NCI-H748 (cell line): ENCODE results near the gene U2AF1L4.
A peak's percentile ranks its signal among the peaks of the same experiment; 100 is the strongest.

Source experiments
- DNase-seq: peaks from one replicate; lab custom pipeline; 2025; ENCODE audit not compliant: unreplicated experiment; lab: John Stamatoyannopoulos, UW

The U2AF1L4 gene

GRCh38 chr19:35714601-35715354 lies 30.4 kb downstream of the U2AF1L4 start:
- DNase-seq: peak; percentile 19

GRCh38 chr19:35713904-35714495 lies 31.2 kb downstream of the U2AF1L4 start:
- DNase-seq: no peak

- DNase-seq: no peak
Observed at GRCh38 chr19:35713506-35713850, 31.7 kb downstream of the U2AF1L4 start.

GRCh38 chr19:35712567-35713505 lies 32.4 kb downstream of the U2AF1L4 start:
- DNase-seq: no peak

- DNase-seq: no peak
Observed at GRCh38 chr19:35710784-35711723, 34.2 kb downstream of the U2AF1L4 start.

- DNase-seq: no peak
Observed at GRCh38 chr19:35708391-35708790, 36.8 kb downstream of the U2AF1L4 start.

- no peak for DNase-seq
Observed at GRCh38 chr19:35704218-35704617, 41.0 kb downstream of the U2AF1L4 start, which contains the start of gene ZBTB32. ZBTB32 (plus strand) TSS chr19:35704558; CDS start chr19:35714627, 10,069 bp downstream.

GRCh38 chr19:35703343-35703742 lies 41.9 kb downstream of the U2AF1L4 start:
- DNase-seq: no peak

GRCh38 chr19:35702223-35703012 lies 42.8 kb downstream of the U2AF1L4 start:
- peak; percentile 100 for DNase-seq

- DNase-seq: no peak
Observed at GRCh38 chr19:35696835-35697234, 48.4 kb downstream of the U2AF1L4 start.

GRCh38 chr19:35695895-35696422 lies 49.3 kb downstream of the U2AF1L4 start:
- DNase-seq: no peak

GRCh38 chr19:35693835-35694599 lies 51.2 kb downstream of the U2AF1L4 start:
- DNase-seq: peak; percentile 92

GRCh38 chr19:35693422-35693821 lies 51.8 kb downstream of the U2AF1L4 start:
- DNase-seq: no peak
